GM12892 (cell line): Measurements from ENCODE around the gene MRPL27.

Source experiments
- POLR2A ChIP-seq: IDR thresholded peaks from 2 replicates; pipeline ENCODE4 v1.6.1; 2011; ENCODE audit warnings: low read depth, low read length, control low read depth
- TAF1 ChIP-seq: IDR thresholded peaks from 2 replicates; pipeline ENCODE4 v1.6.1; 2011; ENCODE audit warnings: low read depth, mild to moderate bottlenecking, control low read depth, low read length, borderline replicate concordance

DNA sequence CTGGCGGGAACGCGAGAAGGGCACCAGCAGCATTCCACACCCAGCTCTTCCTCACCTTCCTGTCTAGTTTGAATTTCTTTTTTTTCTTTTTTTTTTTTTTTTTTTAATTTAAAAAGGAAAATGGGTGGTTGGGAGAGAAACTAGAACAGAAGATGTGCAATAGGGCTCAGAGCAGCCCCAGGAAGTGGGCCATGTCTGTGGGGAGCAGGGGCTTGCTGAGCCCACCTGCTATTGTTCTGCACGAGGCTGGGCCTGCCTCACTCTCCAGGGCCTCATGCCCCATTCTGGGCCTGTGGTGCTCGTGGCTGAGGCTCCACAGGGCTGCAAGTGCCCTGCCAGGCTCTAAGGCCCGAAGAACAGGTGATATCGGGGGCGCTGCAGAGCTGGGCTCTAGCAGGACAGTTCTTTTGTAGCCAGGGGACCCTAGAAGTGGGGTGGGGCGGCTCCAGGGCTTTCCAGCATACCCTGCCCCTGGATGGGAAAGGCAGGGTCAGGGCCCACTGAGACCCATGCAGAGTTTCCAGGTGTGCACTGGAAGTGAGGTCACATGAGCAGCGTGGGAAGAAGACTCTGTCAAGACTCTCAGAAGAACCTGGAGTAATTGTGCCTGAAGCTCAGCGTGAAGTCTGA is 12.4 kb downstream of the MRPL27 start:
- TF ChIP-seq POLR2A (no peak), TAF1 (no peak)
